Fibroblast of villous mesenchyme (primary cell): Measurements from ENCODE around the gene BOLL. TPM values are rescaled to one million over a fixed set of nuclear protein-coding genes. Genes with fewer than 3 reads are reported as not detected.
"Not testable (repeated sequence)": the region's sequence is repeated elsewhere in the genome, so short reads cannot be mapped to it uniquely, and the experiment has no call there.

ENCODE experiments used
- DNase-seq: peaks from one replicate; pipeline ENCODE4 v3.0.0-alpha.2; 2010; ENCODE audit warnings: low read depth
- H3K4me3 ChIP-seq: 2 replicates; pipeline ENCODE4 v1.5.1; 2011; ENCODE audit warnings: low read depth, mild to moderate bottlenecking, low read length
- total RNA-seq: library from RNA; depleted of rRNA; stranded (reverse); fragments of >200 nt; gene quantifications from 2 replicates; pipeline ENCODE4 v1.2.3, GENCODE V29; 2012
- TF ChIP-seq, protein P1 (sequence below): IDR thresholded peaks from 2 replicates; pipeline ENCODE4 v1.5.1; 2012; ENCODE audit warnings: low read depth, mild to moderate bottlenecking, low read length; ENCODE audit not compliant: insufficient read depth

Gene BOLL
- total RNA-seq, 1 donor = not detected

GRCh38 chr2:197759625-197760292, 25.4 kb downstream of the BOLL start:
- DNase-seq = no peak
- no peak overlapping the region for H3K4me3 ChIP-seq
- TF ChIP-seq, protein P1, sequence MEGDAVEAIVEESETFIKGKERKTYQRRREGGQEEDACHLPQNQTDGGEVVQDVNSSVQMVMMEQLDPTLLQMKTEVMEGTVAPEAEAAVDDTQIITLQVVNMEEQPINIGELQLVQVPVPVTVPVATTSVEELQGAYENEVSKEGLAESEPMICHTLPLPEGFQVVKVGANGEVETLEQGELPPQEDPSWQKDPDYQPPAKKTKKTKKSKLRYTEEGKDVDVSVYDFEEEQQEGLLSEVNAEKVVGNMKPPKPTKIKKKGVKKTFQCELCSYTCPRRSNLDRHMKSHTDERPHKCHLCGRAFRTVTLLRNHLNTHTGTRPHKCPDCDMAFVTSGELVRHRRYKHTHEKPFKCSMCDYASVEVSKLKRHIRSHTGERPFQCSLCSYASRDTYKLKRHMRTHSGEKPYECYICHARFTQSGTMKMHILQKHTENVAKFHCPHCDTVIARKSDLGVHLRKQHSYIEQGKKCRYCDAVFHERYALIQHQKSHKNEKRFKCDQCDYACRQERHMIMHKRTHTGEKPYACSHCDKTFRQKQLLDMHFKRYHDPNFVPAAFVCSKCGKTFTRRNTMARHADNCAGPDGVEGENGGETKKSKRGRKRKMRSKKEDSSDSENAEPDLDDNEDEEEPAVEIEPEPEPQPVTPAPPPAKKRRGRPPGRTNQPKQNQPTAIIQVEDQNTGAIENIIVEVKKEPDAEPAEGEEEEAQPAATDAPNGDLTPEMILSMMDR = no peak

GRCh38 chr2:197759013-197759412, 26.1 kb downstream of the BOLL start:
- H3K4me3 ChIP-seq = no peak overlapping the region
- no peak for DNase-seq
- TF ChIP-seq, protein P1 = no peak

DNA sequence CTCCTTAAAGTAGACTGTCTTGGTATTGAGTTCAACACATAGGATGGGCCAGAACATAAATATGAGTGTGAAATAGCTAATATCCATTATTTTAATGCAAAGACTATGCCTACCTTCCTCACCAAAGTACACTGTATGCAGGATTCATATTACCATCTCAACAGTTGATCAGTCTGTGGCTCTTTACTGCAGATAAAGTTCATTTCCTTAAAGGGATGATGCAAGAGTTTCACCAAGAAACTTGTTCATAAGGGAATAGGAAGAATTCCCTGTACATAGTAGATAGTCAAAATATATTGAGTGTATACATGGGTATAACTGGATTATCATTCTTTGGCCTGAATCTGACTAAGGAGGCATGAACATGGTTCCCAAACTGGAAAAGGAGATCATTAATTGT, 44.9 kb downstream of the BOLL start:
- no peak for DNase-seq
- TF ChIP-seq, protein P1 = no peak

DNA sequence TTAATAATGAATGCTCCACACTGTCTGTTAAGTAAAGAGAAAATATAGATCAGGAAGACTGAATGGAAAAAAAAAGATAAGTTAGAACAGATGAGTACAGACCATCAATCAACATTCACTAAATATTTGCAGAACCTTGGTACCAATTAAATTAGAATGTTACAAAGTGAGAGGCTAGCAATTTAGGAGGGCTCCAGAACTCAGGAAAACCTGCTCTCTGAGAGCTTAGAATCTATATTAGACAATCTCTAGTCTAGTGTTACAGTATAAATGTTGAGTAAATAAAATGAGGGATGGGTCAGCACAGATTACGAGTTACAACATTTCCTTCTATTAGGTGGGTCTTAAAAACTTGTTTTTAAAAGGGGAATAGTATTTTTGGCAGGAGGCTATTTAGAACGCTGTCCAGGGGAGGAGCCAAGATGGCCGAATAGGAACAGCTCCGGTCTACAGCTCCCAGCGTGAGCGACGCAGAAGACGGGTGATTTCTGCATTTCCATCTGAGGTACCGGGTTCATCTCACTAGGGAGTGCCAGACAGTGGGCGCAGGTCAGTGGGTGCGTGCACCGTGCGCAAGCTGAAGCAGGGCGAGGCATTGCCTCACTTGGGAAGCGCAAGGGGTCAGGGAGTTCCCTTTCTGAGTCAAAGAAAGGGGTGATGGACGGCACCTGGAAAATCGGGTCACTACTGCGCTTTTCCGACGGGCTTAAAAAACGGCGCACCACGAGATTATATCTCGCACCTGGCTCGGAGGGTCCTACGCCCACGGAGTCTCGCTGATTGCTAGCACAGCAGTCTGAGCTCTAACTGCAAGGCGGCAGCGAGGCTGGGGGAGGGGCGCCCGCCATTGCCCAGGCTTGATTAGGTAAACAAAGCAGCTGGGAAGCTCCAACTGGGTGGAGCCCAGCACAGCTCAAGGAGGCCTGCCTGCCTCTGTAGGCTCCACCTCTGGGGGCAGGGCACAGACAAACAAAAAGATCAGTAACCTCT, 56.3 kb downstream of the BOLL start:
- peak overlapping the region; percentile 56 for H3K4me3 ChIP-seq
- DNase-seq = not testable (repeated sequence)

More for the DNA sequence above, 44.9 kb downstream of the BOLL start:
- H3K4me3 ChIP-seq = no peak overlapping the region

GRCh38 chr2:197727011-197727410, 58.1 kb downstream of the BOLL start:
- DNase-seq = no peak
- H3K4me3 ChIP-seq = no peak overlapping the region
- TF ChIP-seq, protein P1 = no peak

DNA sequence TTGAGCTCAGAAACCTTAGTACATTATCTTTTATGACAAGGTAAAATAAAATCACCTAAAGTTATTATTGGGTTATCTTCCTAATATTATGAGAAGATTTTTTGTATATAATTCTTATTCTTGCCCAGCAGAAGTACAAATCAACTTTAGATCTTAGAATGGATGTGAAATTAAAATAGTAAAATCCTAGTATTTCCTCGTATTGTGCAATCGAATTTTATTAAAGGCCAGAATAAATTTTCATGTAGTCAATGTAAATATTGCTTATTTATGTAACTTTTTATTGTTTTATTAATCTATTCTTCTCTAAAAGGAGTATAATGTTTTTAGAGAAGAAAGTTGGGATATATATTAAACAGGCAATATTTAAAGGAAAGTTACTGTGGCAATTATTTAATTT, 67.3 kb downstream of the BOLL start:
- no peak for DNase-seq

GRCh38 chr2:197713271-197713670, 71.8 kb downstream of the BOLL start:
- TF ChIP-seq, protein P1 = no peak
- DNase-seq = no peak
- no peak overlapping the region for H3K4me3 ChIP-seq

More for the DNA sequence above, 67.3 kb downstream of the BOLL start:
- TF ChIP-seq, protein P1 = no peak
- H3K4me3 ChIP-seq = no peak overlapping the region
